GM12878 (cell line): ENCODE measurements around the gene RAD51B. TPM values are rescaled to one million over a fixed set of nuclear protein-coding genes. Genes with fewer than 3 reads are reported as not detected.

Experiments used
- ATAC-seq: fragments of 200-7000 bp; cut with Tn5 transposase; 3 replicates; pipeline ENCODE4 v1.9.1; 2020; ENCODE audit warnings: mild to moderate bottlenecking, moderate library complexity
- BruUV-seq: library from RNA; stranded (reverse); fragments of 400-500 nt; replicated peaks from 2 replicates; lab custom pipeline; 2021; lab: Mats Ljungman, UMichigan
- CTCF ChIA-PET: fragments of 300-600 bp; sonication (Branson Sonifier 250); formaldehyde crosslinking; extraction: SDS; loops from one replicate; lab custom pipeline; 2021; ENCODE audit warnings: inconsistent platforms; lab: Yijun Ruan, JAX
- POLR2A ChIA-PET: fragments of 350-600 bp; formaldehyde crosslinking; extraction: SDS; loops from one replicate; lab custom pipeline; 2021; ENCODE audit warnings: inconsistent platforms; lab: Charles Lee
- RAD21 ChIA-PET: fragments of 300-600 bp; sonication (Branson Sonifier 250); formaldehyde crosslinking; loops from one replicate; lab custom pipeline; 2023; ENCODE audit warnings: antibody characterized with exemption; ENCODE audit not compliant: unreplicated experiment; lab: Charles Lee
- SMC1A ChIA-PET: fragments of 300-600 bp; sonication (Branson Sonifier 250); formaldehyde crosslinking; loops from one replicate; lab custom pipeline; 2023; ENCODE audit not compliant: unreplicated experiment, uncharacterized antibody; lab: Charles Lee
- DNase-seq: peaks from one replicate; pipeline ENCODE4 v3.0.0-alpha.2; 2011; ENCODE audit warnings: low read depth, low spot score
- FAIRE-seq: peaks from 3 replicates; lab custom pipeline; 2011; peaks lifted over from hg19 to GRCh38; lab: Jason Lieb, UNC
- H2AFZ ChIP-seq: 2 replicates; pipeline ENCODE4 v1.6.0; 2011; ENCODE audit warnings: low read depth, low read length, control low read depth; ENCODE audit not compliant: control insufficient read depth
- H3K27ac ChIP-seq: 2 replicates; pipeline ENCODE4 v1.5.1; 2011; ENCODE audit warnings: control low read depth; ENCODE audit not compliant: control insufficient read depth, insufficient read depth
- H3K27me3 ChIP-seq, 2 experiments: replicated peaks in 1 of 2; 2 replicates each; pipeline versions ENCODE4 v1.6.0 to v1.6.1; 2011; ENCODE audit warnings: low read length in 1 of 2; ENCODE audit not compliant: control insufficient read depth in 2 of 2, insufficient read depth in 2 of 2
- H3K36me3 ChIP-seq, 2 experiments: 2 replicates each; pipeline ENCODE4 v1.5.1; 2011; ENCODE audit warnings: low read length in 1 of 2; ENCODE audit not compliant: control insufficient read depth in 2 of 2, insufficient read depth in 2 of 2
- H3K4me1 ChIP-seq: 2 replicates; pipeline ENCODE4 v1.6.1; 2011; ENCODE audit warnings: mild to moderate bottlenecking, low read length, moderate library complexity, mixed read lengths; ENCODE audit not compliant: control insufficient read depth, insufficient read depth
- H3K4me2 ChIP-seq: 2 replicates; pipeline ENCODE4 v1.6.0; 2011; ENCODE audit warnings: control low read depth; ENCODE audit not compliant: control insufficient read depth, insufficient read depth
- H3K4me3 ChIP-seq: fragments of 200-600 bp; sonication (generic); 2 replicates; pipeline ENCODE4 v1.5.1; 2016
- H3K79me2 ChIP-seq: 2 replicates; pipeline ENCODE4 v1.6.0; 2011; ENCODE audit warnings: low read length; ENCODE audit not compliant: control insufficient read depth, insufficient read depth
- H3K9ac ChIP-seq: 2 replicates; pipeline ENCODE4 v1.8.0; 2011; ENCODE audit warnings: low read length, control low read depth, mixed read lengths; ENCODE audit not compliant: control insufficient read depth, insufficient read depth
- H3K9me3 ChIP-seq: replicated peaks from 3 replicates; pipeline ENCODE4 v1.5.1; 2011; ENCODE audit warnings: mild to moderate bottlenecking, low read length; ENCODE audit not compliant: control insufficient read depth, insufficient read depth
- H4K20me1 ChIP-seq: 2 replicates; pipeline ENCODE4 v1.6.0; 2011; ENCODE audit not compliant: control insufficient read depth, insufficient read depth
- BACH1 ChIP-seq: fragments of 450-650 bp; IDR thresholded peaks from 2 replicates; pipeline ENCODE4 v1.6.1; 2017; ENCODE audit warnings: mild to moderate bottlenecking, borderline replicate concordance
- CBFB ChIP-seq: IDR thresholded peaks from 2 replicates; pipeline ENCODE4 v1.6.1; 2016; ENCODE audit warnings: antibody characterized with exemption, low read depth
- CEBPB ChIP-seq, 2 experiments: fragments of 150-350 bp in 1 of 2; IDR thresholded peaks; 2 replicates each; pipeline ENCODE4 v1.6.1; 2012 to 2014; ENCODE audit warnings: low read depth in 2 of 2, low read length in 2 of 2, borderline replicate concordance in 1 of 2, inconsistent platforms in 1 of 2
- CHD2 ChIP-seq: IDR thresholded peaks from 2 replicates; pipeline ENCODE4 v1.6.1; 2011; ENCODE audit warnings: low read depth, low read length, improper control_type of control experiment, borderline replicate concordance
- CHD4 ChIP-seq: fragments of 200-600 bp; sonication (generic); IDR thresholded peaks from 2 replicates; pipeline ENCODE4 v1.6.1; 2016; ENCODE audit warnings: mild to moderate bottlenecking
- CREB1 ChIP-seq: IDR thresholded peaks from 2 replicates; pipeline ENCODE4 v1.6.1; 2012; ENCODE audit warnings: low read depth, mild to moderate bottlenecking, inconsistent platforms
- DPF2 ChIP-seq: fragments of 450-650 bp; IDR thresholded peaks from 2 replicates; pipeline ENCODE4 v1.6.1; 2017; ENCODE audit warnings: mild to moderate bottlenecking
- ESRRA ChIP-seq: IDR thresholded peaks from 2 replicates; pipeline ENCODE4 v1.6.1; 2012; ENCODE audit warnings: mild to moderate bottlenecking, low read length, improper control_type of control experiment
- GATAD2B ChIP-seq: fragments of 450-650 bp; conservative IDR thresholded peaks from 2 replicates; pipeline ENCODE4 v1.6.1; 2017; ENCODE audit warnings: low read depth, mild to moderate bottlenecking, moderate library complexity
- NR2C2 ChIP-seq: IDR thresholded peaks from 2 replicates; pipeline ENCODE4 v1.6.1; 2011; ENCODE audit warnings: borderline replicate concordance, low read depth; ENCODE audit not compliant: control insufficient read depth, insufficient read length
- SIN3A ChIP-seq: IDR thresholded peaks from 2 replicates; pipeline ENCODE4 v1.6.1; 2012; ENCODE audit warnings: low read depth, low read length, improper control_type of control experiment
- SMAD1 ChIP-seq: fragments of 450-650 bp; IDR thresholded peaks from 2 replicates; pipeline ENCODE4 v1.6.1; 2018; ENCODE audit warnings: mild to moderate bottlenecking, low read depth; ENCODE audit not compliant: partially characterized antibody
- TCF3 ChIP-seq: IDR thresholded peaks from 2 replicates; pipeline ENCODE4 v1.6.1; 2012; ENCODE audit warnings: low read depth, mild to moderate bottlenecking, low read length, borderline replicate concordance; ENCODE audit not compliant: insufficient read depth
- WGBS: methylation state at CpG from one replicate; pipeline ENCODE4 v1.1.6; 2016; ENCODE audit warnings: low lambda C conversion rate; ENCODE audit not compliant: insufficient replicate concordance, insufficient coverage; ENCODE audit errors: missing lambda C conversion rate; 5-methylcytosine and 5-hydroxymethylcytosine counted together
- in situ Hi-C: fragments of 300-500 bp; cut with MboI; formaldehyde crosslinking; loops from 9 replicates; pipeline ENCODE4 v1.14.3; 2018; ENCODE audit warnings: mixed read lengths
- intact Hi-C: fragments of 100-400 bp; cut with micrococcal nuclease; formaldehyde crosslinking; loops from one replicate; pipeline ENCODE4 v1.14.2; 2022; ENCODE audit not compliant: unreplicated experiment
- polyA plus RNA-seq, 11 experiments: library from polyadenylated mRNA; depleted of rRNA in 4 of 11; unstranded in 6 of 11; stranded (reverse) in 5 of 11; fragments of >200 nt; fragmentation: Nextera tagmentation in 4 of 11; fragmentation: Illumina TruSeq in 1 of 11; extraction: Ambion mirVana in 4 of 11; extraction: Trizol in 1 of 11; gene quantifications; 1 replicate in 1 of 11; 2 replicates in 10 of 11; pipeline versions ENCODE4 v1.2.1 to v1.2.3, GENCODE V29; 2011 to 2016; ENCODE audit warnings: inconsistent platforms in 2 of 11, missing spikeins in 2 of 11, low read depth in 1 of 11
- total RNA-seq, 4 experiments: library from RNA; depleted of rRNA in 3 of 4; stranded (reverse); fragments of >200 nt in 3 of 4; fragmentation: Illumina TruSeq in 1 of 4; extraction: Trizol in 1 of 4; gene quantifications; 2 replicates each; pipeline versions ENCODE4 v1.2.1 to v1.2.3, GENCODE V29; 2013 to 2021
- TF ChIP-seq, protein P1 (sequence below): IDR thresholded peaks from 2 replicates; pipeline ENCODE4 v1.6.1; 2012; ENCODE audit warnings: low read depth, low read length, improper control_type of control experiment
- TF ChIP-seq, protein P2 (sequence below): IDR thresholded peaks from 2 replicates; pipeline ENCODE4 v1.6.1; 2011; ENCODE audit warnings: borderline replicate concordance, low read depth, mild to moderate bottlenecking, moderate library complexity, mixed read lengths, low read length; ENCODE audit not compliant: insufficient read depth; ENCODE audit errors: extremely low read length
- TF ChIP-seq, protein P3 (sequence below): fragments of 450-650 bp; IDR thresholded peaks from 2 replicates; pipeline ENCODE4 v1.6.1; 2017; ENCODE audit warnings: low read depth, mild to moderate bottlenecking, moderate library complexity

The RAD51B gene
- total and polyA plus RNA-seq, 10 of the 15 experiments (the other 5 are each of a cell fraction or from before 2014, with no cell fraction given) = 9.8 to 26.8 (median 21.3) TPM

DNA sequence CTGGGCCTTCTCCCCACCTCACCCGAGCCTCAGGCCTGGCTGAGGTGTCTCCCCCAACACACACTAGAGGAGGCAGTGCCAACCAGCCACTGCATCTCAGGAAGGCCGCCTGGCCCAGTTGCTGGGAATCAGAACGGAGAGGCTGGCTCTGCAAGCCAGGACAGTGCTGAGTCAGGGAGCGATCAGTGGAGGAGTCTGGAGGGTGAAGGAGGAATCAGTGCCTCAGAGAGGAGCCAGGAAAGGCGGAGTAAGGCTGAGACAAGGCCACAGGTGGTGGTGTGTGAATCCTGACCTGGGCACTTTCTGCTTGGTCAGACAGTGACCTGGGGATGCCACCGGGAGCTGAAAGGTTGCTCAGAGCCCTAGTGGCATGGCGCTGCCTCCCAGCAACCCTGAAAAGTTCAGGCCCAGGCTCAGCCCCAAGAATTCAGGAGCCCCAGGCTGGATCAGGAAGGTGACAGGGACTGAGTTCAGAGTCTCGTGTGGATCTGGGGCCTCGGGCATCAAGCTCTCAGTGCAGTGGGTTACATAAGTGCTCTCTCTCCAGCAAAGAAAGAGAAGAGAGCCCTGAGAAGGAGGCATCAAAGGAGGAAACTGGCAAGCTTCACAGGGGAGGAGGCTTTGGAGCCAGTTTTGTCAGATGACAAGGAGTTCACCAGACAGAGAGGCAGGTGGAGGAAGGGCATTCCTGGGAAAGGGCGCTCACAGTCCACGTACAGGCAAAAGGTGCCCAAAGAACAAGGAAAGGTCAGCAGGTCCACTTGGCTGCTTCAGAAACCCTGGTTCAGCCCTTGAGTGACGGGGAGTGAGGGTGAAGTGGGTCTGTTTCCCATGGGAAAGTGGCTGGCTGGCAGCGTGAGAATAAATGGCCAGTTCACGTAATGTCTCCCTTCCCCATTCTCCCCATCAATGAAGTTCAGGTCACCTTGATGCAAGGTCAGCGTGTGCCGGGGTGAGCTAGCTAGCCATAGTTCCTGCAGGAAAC lies 885.4 kb downstream of the RAD51B start (continued):
- TF ChIP-seq BACH1 = no peak
- no peak for TF ChIP-seq ESRRA
- TF ChIP-seq CHD4 = no peak
- no peak for TF ChIP-seq DPF2
- no peak for TF ChIP-seq CREB1
- TF ChIP-seq CHD2 = no peak

DNA sequence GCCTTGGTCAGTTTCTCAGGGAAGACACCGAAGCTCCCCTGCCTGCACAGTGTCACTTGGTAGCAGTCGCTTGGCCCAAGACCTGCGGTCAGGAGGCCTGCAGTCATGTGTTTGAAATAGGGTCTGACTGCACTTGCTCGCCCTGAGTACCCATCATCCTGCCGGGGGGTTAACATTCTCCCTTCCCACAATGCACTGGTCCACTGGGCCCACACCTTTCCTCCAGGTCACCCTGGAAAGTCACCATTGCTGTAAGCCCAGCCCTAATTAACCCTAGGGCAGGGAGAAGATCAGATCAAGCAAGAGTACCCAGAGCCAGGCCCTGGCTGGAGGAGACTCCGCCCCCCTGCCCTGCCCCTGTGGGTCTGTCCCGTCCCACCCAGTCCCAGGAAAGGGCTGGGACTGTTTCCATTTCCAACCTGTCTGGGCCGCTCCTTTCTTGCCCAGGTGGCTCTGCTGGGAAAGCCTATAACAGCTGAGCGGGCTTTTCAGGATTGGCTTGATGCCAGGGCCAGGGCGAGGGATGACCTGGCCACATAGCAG lies 886.2 kb downstream of the RAD51B start:
- ChIA-PET RAD21 (no interaction called here), CTCF (interaction anchor here (0.6 kb wide), 1 partner anchor 762 kb away, joined by 3 read pairs; no protein-coding TSS in a partner anchor), POLR2A (no interaction called here), SMC1A (no interaction called here)
- H3K4me2 ChIP-seq = no peak overlapping the region
- no peak overlapping the region for H3K9ac ChIP-seq
- H3K27ac ChIP-seq = no peak overlapping the region
- intact Hi-C loops = no loop called here
- H3K79me2 ChIP-seq = no peaks in the 10 kb centered on the region
- in situ Hi-C loops = no loop called here
- 67% methylated on average over 10 of the region's 10 CpGs for WGBS
- ATAC-seq = no peak
- DNase-seq = no peak
- H3K4me1 ChIP-seq = no peaks in the 10 kb centered on the region
- H3K36me3 ChIP-seq = no peaks in the 10 kb centered on the region
- H3K27me3 ChIP-seq = no peaks in the 10 kb centered on the region
- BruUV-seq = no TSS peak
- FAIRE-seq = no peak
- H2AFZ ChIP-seq = no peak overlapping the region
- no peak overlapping the region for H3K4me3 ChIP-seq
- no peaks in the 10 kb centered on the region for H3K9me3 ChIP-seq
- H4K20me1 ChIP-seq = no peaks in the 10 kb centered on the region
- TF ChIP-seq, protein P1, sequence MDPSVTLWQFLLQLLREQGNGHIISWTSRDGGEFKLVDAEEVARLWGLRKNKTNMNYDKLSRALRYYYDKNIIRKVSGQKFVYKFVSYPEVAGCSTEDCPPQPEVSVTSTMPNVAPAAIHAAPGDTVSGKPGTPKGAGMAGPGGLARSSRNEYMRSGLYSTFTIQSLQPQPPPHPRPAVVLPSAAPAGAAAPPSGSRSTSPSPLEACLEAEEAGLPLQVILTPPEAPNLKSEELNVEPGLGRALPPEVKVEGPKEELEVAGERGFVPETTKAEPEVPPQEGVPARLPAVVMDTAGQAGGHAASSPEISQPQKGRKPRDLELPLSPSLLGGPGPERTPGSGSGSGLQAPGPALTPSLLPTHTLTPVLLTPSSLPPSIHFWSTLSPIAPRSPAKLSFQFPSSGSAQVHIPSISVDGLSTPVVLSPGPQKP = no peak
- TF ChIP-seq, protein P2, sequence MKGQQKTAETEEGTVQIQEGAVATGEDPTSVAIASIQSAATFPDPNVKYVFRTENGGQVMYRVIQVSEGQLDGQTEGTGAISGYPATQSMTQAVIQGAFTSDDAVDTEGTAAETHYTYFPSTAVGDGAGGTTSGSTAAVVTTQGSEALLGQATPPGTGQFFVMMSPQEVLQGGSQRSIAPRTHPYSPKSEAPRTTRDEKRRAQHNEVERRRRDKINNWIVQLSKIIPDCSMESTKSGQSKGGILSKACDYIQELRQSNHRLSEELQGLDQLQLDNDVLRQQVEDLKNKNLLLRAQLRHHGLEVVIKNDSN = no peak
- TF ChIP-seq SMAD1 = no peak
- TF ChIP-seq GATAD2B = no peak
- TF ChIP-seq CBFB = no peak
- TF ChIP-seq, protein P3, sequence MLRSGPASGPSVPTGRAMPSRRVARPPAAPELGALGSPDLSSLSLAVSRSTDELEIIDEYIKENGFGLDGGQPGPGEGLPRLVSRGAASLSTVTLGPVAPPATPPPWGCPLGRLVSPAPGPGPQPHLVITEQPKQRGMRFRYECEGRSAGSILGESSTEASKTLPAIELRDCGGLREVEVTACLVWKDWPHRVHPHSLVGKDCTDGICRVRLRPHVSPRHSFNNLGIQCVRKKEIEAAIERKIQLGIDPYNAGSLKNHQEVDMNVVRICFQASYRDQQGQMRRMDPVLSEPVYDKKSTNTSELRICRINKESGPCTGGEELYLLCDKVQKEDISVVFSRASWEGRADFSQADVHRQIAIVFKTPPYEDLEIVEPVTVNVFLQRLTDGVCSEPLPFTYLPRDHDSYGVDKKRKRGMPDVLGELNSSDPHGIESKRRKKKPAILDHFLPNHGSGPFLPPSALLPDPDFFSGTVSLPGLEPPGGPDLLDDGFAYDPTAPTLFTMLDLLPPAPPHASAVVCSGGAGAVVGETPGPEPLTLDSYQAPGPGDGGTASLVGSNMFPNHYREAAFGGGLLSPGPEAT = no peak
- TF ChIP-seq CEBPB (IDR thresholded peaks at IDR 0.05; ENCODE audit: borderline replicate concordance in 1 of 2, low read depth in 2 of 2, low read length in 2 of 2) = no peak
- TF ChIP-seq TCF3 = no peak
- TF ChIP-seq SIN3A = no peak
- TF ChIP-seq NR2C2 = no peak
